ENCODE results near the gene ARSK.
A peak's percentile ranks its signal among the peaks of the same experiment; 100 is the strongest.

The ARSK gene

DNA sequence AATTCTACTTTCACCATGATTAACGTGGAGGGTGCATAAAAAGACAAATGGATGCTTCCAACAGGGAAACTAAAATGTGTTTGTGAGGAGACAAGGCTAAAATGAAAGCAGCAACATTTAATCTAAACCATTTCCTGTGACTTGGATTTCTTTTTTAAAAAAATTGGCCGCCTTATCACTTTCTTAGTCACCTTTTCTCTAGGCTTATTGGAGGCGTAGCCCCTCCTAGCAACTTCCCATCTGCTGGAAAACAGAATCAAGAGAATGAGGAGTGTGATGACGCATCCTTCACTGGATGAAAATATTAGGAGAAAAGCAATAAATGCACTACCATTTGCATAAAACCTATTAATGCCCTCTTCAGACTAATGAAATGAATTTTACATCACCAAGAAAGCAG is 64.2 kb downstream of the ARSK start:
- TF ChIP-seq, protein P1, sequence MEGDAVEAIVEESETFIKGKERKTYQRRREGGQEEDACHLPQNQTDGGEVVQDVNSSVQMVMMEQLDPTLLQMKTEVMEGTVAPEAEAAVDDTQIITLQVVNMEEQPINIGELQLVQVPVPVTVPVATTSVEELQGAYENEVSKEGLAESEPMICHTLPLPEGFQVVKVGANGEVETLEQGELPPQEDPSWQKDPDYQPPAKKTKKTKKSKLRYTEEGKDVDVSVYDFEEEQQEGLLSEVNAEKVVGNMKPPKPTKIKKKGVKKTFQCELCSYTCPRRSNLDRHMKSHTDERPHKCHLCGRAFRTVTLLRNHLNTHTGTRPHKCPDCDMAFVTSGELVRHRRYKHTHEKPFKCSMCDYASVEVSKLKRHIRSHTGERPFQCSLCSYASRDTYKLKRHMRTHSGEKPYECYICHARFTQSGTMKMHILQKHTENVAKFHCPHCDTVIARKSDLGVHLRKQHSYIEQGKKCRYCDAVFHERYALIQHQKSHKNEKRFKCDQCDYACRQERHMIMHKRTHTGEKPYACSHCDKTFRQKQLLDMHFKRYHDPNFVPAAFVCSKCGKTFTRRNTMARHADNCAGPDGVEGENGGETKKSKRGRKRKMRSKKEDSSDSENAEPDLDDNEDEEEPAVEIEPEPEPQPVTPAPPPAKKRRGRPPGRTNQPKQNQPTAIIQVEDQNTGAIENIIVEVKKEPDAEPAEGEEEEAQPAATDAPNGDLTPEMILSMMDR (IDR thresholded peaks at IDR 0.05; ENCODE audit: low read depth, low read length), result no peak
- H3K27ac ChIP-seq, result no peak overlapping the region
- H3K36me3 ChIP-seq, result no peaks in the 10 kb centered on the region
- H3K9me3 ChIP-seq (ENCODE audit: severe bottlenecking), result no peaks in the 10 kb centered on the region
- H3K27me3 ChIP-seq (ENCODE audit: insufficient read depth, low read depth, severe bottlenecking), result no peaks in the 10 kb centered on the region
- no peak overlapping the region for H3K4me3 ChIP-seq (ENCODE audit: low read depth, low read length)
- DNase-seq, result no peak

DNA sequence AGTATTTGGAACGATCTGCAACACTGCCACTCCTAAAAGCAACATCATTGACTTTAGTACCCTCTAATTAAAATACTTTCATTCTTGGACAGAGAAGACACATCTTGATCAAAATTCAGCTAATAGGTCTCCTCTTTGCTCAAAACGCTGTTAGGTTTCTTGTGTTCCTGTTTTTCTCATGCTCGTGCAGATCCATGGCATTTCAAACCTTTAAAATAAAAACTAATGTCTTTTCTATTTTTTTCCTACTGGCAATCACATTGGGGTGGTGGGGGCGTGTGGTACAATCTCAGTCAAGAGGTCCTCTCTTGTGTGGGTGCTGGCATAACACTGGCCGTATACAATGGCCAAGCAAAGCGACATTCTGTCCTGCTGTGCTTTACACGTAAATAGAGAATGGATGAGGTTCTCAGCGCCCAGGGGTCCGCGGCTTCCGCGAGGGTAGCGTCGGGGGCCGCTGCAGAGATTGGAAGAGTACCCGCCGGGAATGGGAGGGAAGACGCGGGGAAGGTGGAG is 64.7 kb downstream of the ARSK start:
- H3K27ac ChIP-seq, result no peak overlapping the region
- no peak for DNase-seq
- H3K4me3 ChIP-seq (ENCODE audit: low read depth, low read length), result no peak overlapping the region
- H3K9me3 ChIP-seq (ENCODE audit: severe bottlenecking), result no peaks in the 10 kb centered on the region
- TF ChIP-seq, protein P1 (IDR thresholded peaks at IDR 0.05; ENCODE audit: low read depth, low read length), result no peak
- no peaks in the 10 kb centered on the region for H3K36me3 ChIP-seq
- no peaks in the 10 kb centered on the region for H3K27me3 ChIP-seq (ENCODE audit: insufficient read depth, low read depth, severe bottlenecking)

DNA sequence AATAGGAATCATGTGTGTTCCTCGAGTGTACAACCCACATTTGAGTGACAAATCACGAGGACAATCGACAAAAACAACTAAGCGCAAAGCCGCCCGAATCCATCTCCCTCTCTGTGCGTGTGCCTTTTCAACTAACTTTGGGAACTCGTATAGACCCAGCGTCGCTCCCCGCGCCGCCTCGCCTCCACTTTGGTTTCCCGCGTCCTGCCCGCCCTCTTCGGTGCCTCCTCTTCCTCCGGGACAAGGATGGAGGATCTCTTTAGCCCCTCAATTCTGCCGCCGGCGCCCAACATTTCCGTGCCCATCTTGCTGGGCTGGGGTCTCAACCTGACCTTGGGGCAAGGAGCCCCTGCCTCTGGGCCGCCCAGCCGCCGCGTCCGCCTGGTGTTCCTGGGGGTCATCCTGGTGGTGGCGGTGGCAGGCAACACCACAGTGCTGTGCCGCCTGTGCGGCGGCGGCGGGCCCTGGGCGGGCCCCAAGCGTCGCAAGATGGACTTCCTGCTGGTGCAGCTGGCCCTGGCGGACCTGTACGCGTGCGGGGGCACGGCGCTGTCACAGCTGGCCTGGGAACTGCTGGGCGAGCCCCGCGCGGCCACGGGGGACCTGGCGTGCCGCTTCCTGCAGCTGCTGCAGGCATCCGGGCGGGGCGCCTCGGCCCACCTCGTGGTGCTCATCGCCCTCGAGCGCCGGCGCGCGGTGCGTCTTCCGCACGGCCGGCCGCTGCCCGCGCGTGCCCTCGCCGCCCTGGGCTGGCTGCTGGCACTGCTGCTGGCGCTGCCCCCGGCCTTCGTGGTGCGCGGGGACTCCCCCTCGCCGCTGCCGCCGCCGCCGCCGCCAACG is 65.3 kb downstream of the ARSK start, which contains the start of gene GPR150:
TSS of gene GPR150 (plus strand) at position 58 of the 840 bp plus-strand sequence. CDS start at position 247, 189 bp downstream.
- no peaks in the 10 kb centered on the region for H3K9me3 ChIP-seq (ENCODE audit: severe bottlenecking)
- H3K36me3 ChIP-seq, result no peaks in the 10 kb centered on the region
- TF ChIP-seq, protein P1 (IDR thresholded peaks at IDR 0.05; ENCODE audit: low read depth, low read length), result peak; percentile 32; the same call in 1 of the 2 replicates
- H3K27ac ChIP-seq, result peak within 1 kb of the TSS; percentile 68
- DNase-seq, result peak; percentile 63
- H3K4me3 ChIP-seq (ENCODE audit: low read depth, low read length), result peak within 1 kb of the TSS; percentile 59
- no peaks in the 10 kb centered on the region for H3K27me3 ChIP-seq (ENCODE audit: insufficient read depth, low read depth, severe bottlenecking)

DNA sequence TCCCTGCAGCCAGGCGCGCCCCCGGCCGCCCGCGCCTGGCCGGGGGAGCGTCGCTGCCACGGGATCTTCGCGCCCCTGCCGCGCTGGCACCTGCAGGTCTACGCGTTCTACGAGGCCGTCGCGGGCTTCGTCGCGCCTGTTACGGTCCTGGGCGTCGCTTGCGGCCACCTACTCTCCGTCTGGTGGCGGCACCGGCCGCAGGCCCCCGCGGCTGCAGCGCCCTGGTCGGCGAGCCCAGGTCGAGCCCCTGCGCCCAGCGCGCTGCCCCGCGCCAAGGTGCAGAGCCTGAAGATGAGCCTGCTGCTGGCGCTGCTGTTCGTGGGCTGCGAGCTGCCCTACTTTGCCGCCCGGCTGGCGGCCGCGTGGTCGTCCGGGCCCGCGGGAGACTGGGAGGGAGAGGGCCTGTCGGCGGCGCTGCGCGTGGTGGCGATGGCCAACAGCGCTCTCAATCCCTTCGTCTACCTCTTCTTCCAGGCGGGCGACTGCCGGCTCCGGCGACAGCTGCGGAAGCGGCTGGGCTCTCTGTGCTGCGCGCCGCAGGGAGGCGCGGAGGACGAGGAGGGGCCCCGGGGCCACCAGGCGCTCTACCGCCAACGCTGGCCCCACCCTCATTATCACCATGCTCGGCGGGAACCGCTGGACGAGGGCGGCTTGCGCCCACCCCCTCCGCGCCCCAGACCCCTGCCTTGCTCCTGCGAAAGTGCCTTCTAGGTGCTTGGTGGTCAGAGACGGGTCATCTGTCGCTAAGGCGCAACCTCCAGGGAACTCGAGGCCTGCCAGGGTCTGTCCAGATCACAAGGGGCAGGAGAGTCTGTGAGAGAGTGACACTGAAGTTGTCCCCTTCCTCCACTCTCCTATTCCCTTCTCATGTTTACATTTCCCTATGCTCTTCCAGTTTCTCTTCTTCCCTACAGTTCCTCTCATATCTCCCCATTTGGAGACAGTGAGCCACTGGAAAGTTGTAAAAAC is 66.3 kb downstream of the ARSK start:
- peak; percentile 74 for DNase-seq
- no peaks in the 10 kb centered on the region for H3K27me3 ChIP-seq (ENCODE audit: insufficient read depth, low read depth, severe bottlenecking)
- TF ChIP-seq, protein P1 (IDR thresholded peaks at IDR 0.05; ENCODE audit: low read depth, low read length), result no peak
- no peaks in the 10 kb centered on the region for H3K9me3 ChIP-seq (ENCODE audit: severe bottlenecking)
- no peaks in the 10 kb centered on the region for H3K36me3 ChIP-seq
- peak overlapping the region; percentile 59 for H3K4me3 ChIP-seq (ENCODE audit: low read depth, low read length)
- H3K27ac ChIP-seq, result peak overlapping the region; percentile 68

DNA sequence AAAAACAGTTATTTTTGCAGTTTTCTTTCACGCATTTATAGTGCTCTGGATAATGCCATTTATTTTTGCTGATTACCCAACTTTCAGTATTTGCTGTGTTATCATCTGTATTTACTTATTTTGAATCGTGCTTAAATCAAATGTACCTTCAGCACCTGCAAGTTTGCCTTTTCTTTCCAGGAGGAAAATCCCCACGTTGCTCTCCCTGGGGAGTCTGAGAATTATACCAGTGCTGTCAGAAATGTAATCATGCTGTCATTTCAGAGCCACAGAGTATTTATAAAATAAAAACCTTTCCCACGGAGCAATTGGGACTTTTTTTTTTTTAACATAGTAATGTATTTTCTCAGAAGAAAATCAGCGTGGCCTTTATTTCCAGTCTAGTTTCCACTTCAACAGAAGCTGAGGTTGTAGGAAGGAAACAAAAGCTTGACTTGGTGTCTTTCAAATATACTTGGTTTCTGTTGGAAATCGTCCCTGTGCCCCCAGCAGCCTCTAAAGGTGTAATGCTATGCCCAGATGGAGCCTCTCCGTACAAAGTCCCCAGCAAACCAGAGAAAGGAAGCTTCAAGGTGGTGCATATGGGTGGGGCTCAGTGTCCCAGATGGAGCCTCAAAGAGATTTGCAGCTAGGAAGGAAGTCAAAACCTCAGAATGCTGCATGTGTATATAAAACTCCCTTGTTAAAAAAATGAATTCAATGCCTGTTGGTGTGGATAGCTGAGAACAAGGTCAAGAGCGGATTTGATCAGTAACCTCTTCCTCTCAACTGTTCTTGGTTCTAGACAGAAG is 67.1 kb downstream of the ARSK start:
- DNase-seq, result no peak
- H3K4me3 ChIP-seq (ENCODE audit: low read depth, low read length), result no peak overlapping the region
- TF ChIP-seq, protein P1 (IDR thresholded peaks at IDR 0.05; ENCODE audit: low read depth, low read length), result no peak
- no peak overlapping the region for H3K27ac ChIP-seq
- no peaks in the 10 kb centered on the region for H3K36me3 ChIP-seq
- H3K9me3 ChIP-seq (ENCODE audit: severe bottlenecking), result no peaks in the 10 kb centered on the region
- no peaks in the 10 kb centered on the region for H3K27me3 ChIP-seq (ENCODE audit: insufficient read depth, low read depth, severe bottlenecking)

Data from WERI-Rb-1 (cell line).